Vagina (tissue), 2 donors: ENCODE results near the gene ARHGEF4. TPM values are rescaled to one million over a fixed set of nuclear protein-coding genes. Genes with fewer than 3 reads are reported as not detected.

Experiments used
- DNase-seq, 2 donors: peaks; one replicate each; pipeline ENCODE4 v3.0.0-alpha.2; 2017; ENCODE audit errors: extremely low spot score in 2 of 2
- H3K27ac ChIP-seq: fragments of 200-600 bp; sonication (generic); one replicate; pipeline ENCODE4 v1.5.1; 2019
- H3K27me3 ChIP-seq: fragments of 200-600 bp; sonication (generic); one replicate; pipeline ENCODE4 v1.5.1; 2019
- H3K36me3 ChIP-seq, 2 donors: fragments of 200-600 bp; sonication (generic); one replicate each; pipeline ENCODE4 v1.5.1; 2017 to 2019
- H3K4me1 ChIP-seq: fragments of 200-600 bp; sonication (generic); one replicate; pipeline ENCODE4 v1.5.1; 2019
- H3K4me3 ChIP-seq, 2 donors: fragments of 200-600 bp; sonication (generic); 1 replicate in 1 of 2; 2 replicates in 1 of 2; pipeline ENCODE4 v1.5.1; 2016 to 2019
- H3K9me3 ChIP-seq: fragments of 200-600 bp; sonication (generic); one replicate; pipeline ENCODE4 v1.5.1; 2019
- CTCF ChIP-seq, 3 experiments: fragments of 450-650 bp in 2 of 3; fragments of 200-600 bp in 1 of 3; sonication (generic) in 1 of 3; IDR thresholded peaks; one replicate each; pipeline ENCODE4 v1.5.1; 2017 to 2019; ENCODE audit warnings: antibody characterized with exemption in 3 of 3, mild to moderate bottlenecking in 2 of 3, moderate library complexity in 2 of 3
- POLR2A ChIP-seq, 2 donors: fragments of 450-650 bp; IDR thresholded peaks; one replicate each; pipeline ENCODE4 v1.6.1; 2017; ENCODE audit warnings: antibody characterized with exemption in 2 of 2, mild to moderate bottlenecking in 2 of 2, moderate library complexity in 2 of 2
- POLR2AphosphoS5 ChIP-seq, 2 donors: sonication (generic); formaldehyde crosslinking; IDR thresholded peaks; one replicate each; pipeline ENCODE4 v1.9.0; 2017; ENCODE audit warnings: antibody characterized with exemption in 2 of 2, mild to moderate bottlenecking in 2 of 2, low read depth in 1 of 2; ENCODE audit not compliant: insufficient read depth in 1 of 2
- intact Hi-C: fragments of 100-400 bp; cut with DNase I; formaldehyde crosslinking; loops from one replicate; pipeline ENCODE4 v1.15.1; 2023
- total RNA-seq: library from RNA; depleted of rRNA; stranded (reverse); fragments of >200 nt; gene quantifications from one replicate; pipeline ENCODE4 v1.2.3, GENCODE V29; 2016

The ARHGEF4 gene
- total RNA-seq, 1 donor from 2014 or later, result 116 TPM

GRCh38 chr2:130820279-130820861 lies 16.3 kb upstream of the ARHGEF4 start:
- no peaks in the 10 kb centered on the region for H3K36me3 ChIP-seq
- no peaks in the 10 kb centered on the region for H3K27me3 ChIP-seq
- H3K4me1 ChIP-seq, result peaks cover 26% of the 10 kb centered on the region
- no peaks in the 10 kb centered on the region for H3K9me3 ChIP-seq
- intact Hi-C loops, result no loop called here
- peak overlapping the region; percentile 49 for H3K27ac ChIP-seq
- DNase-seq, result no peak
- no peak overlapping the region for H3K4me3 ChIP-seq
- TF ChIP-seq POLR2AphosphoS5 (IDR thresholded peaks at IDR 0.05; ENCODE audit: insufficient read depth in 1 of 2, low read depth in 1 of 2) (no peak), CTCF (IDR thresholded peaks at IDR 0.05) (no peak), POLR2A (IDR thresholded peaks at IDR 0.05) (no peak)

- no peak overlapping the region for H3K27ac ChIP-seq
- intact Hi-C loops, result no loop called here
- no peaks in the 10 kb centered on the region for H3K9me3 ChIP-seq
- peaks cover 26% of the 10 kb centered on the region for H3K4me1 ChIP-seq
- no peak overlapping the region for H3K4me3 ChIP-seq
- no peaks in the 10 kb centered on the region for H3K36me3 ChIP-seq
- H3K27me3 ChIP-seq, result no peaks in the 10 kb centered on the region
- DNase-seq, result no peak
- TF ChIP-seq POLR2A (IDR thresholded peaks at IDR 0.05) (no peak), CTCF (IDR thresholded peaks at IDR 0.05) (no peak), POLR2AphosphoS5 (IDR thresholded peaks at IDR 0.05; ENCODE audit: insufficient read depth in 1 of 2, low read depth in 1 of 2) (no peak)
Measured at GRCh38 chr2:130821867-130822266, 14.8 kb upstream of the ARHGEF4 start.

DNA sequence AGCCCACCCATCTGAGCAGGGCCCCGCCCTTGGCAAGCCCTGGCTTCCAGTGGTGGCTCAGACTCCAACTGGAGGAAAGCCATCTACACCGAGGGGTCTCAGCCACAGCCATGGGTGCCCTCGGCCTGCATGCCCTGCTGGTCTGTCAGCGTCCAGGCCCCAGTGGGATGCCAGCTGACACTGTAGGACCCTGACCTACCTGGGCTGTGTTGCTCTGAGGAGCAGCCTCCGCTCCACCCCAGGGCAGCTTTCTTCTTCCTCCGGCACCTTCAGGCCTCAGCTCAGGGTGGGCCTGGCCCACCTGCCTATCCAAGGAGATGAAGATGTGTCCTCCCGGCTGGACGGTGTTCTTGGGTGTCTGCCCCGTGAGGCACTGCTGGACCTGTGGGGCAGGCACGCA lies 13.9 kb upstream of the ARHGEF4 start:
- no peaks in the 10 kb centered on the region for H3K27me3 ChIP-seq
- intact Hi-C loops, result no loop called here
- no peaks in the 10 kb centered on the region for H3K9me3 ChIP-seq
- no peak overlapping the region for H3K27ac ChIP-seq
- no peak overlapping the region for H3K4me3 ChIP-seq
- no peaks in the 10 kb centered on the region for H3K36me3 ChIP-seq
- TF ChIP-seq POLR2AphosphoS5 (IDR thresholded peaks at IDR 0.05; ENCODE audit: insufficient read depth in 1 of 2, low read depth in 1 of 2) (no peak), CTCF (IDR thresholded peaks at IDR 0.05) (no peak), POLR2A (IDR thresholded peaks at IDR 0.05) (no peak)
- peaks cover 26% of the 10 kb centered on the region for H3K4me1 ChIP-seq
- no peak for DNase-seq

- no peak overlapping the region for H3K27ac ChIP-seq
Measured at GRCh38 chr2:130823171-130823885, 13.4 kb upstream of the ARHGEF4 start.

More at GRCh38 chr2:130823171-130823885, 13.4 kb upstream of the ARHGEF4 start:
- DNase-seq, result no peak
- Histone ChIP-seq H3K4me1 (peaks cover 26% of the 10 kb centered on the region), H3K36me3 (no peaks in the 10 kb centered on the region), H3K4me3 (no peak overlapping the region), H3K27me3 (no peaks in the 10 kb centered on the region), H3K9me3 (no peaks in the 10 kb centered on the region)
- no peak for TF ChIP-seq POLR2AphosphoS5 (IDR thresholded peaks at IDR 0.05; ENCODE audit: insufficient read depth in 1 of 2, low read depth in 1 of 2)
- TF ChIP-seq POLR2A (IDR thresholded peaks at IDR 0.05), result no peak
- TF ChIP-seq CTCF (IDR thresholded peaks at IDR 0.05), result no peak
- intact Hi-C loops, result no loop called here
